Heart left ventricle (tissue), 13 donors: ENCODE data around the gene IL11RA.

Experiments used
- CTCF ChIP-seq, 12 donors: fragments of 200-600 bp; sonication (generic) in 4 of 12; IDR thresholded peaks; one replicate each; pipeline versions ENCODE4 v1.5.0 to v1.8.0; 2018 to 2022; ENCODE audit warnings: antibody characterized with exemption in 12 of 12, mild to moderate bottlenecking in 5 of 12
- POLR2A ChIP-seq, 2 donors: fragments of 450-650 bp; IDR thresholded peaks; one replicate each; pipeline ENCODE4 v1.6.1; 2017; ENCODE audit warnings: antibody characterized with exemption in 2 of 2, mild to moderate bottlenecking in 2 of 2, moderate library complexity in 2 of 2
- donor health status: ischemic (EF 13 %, LVEDD 7.1; RV severe dilation, severe dysfunction).
- donor health status: DM: no; HTN: yes; CAD: no.
- donor health status: DM: no; HTN: no; CAD: no.
- donor health status: ischemic (EF 25% LVEDD 6.9; RV normal size, moderate dysfunction).
- donor health status: ischemic (EF 25% LVEDD 5.7; RV mildly dilated, moderate dysfunction).
- donor health status: ischemic (EF 35%, LVEDD 5.7; RV mildly dilated, moderate dysfunction).
- donor health status: nonischemic (EF 11% LVEDD 7.7; RV severe dilation, severe dysfunction).
- donor health status: DM: yes; HTN: yes; CAD: no.
- donor health status: PGD.
- donor health status: ischemic (EF 29% LVEDD 5.4; RV normal size, mild dysfunction).
- donor health status: nonischemic (EF 23%, LVEDD 6.1; RV moderate dilation, normal function).

DNA sequence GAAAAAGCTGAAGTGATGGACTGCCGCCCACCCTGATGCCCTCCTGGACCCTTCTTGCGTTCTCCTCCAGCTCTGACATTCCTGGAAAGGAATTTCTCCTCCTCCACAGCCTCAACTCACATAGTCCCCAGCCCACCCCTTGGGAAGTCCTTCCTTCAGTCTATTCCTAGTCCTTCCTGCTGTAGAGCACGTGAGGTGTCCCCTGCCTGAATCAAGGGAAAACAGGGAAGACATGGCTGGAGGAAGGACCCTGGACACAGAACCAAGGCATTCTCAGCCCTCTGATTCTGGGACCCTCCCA, 26.8 kb upstream of the IL11RA start:
- TF ChIP-seq CTCF (IDR thresholded peaks at IDR 0.05) (no peak), POLR2A (IDR thresholded peaks at IDR 0.05) (no peak)
